Subcutaneous adipose tissue (tissue), 4 donors: ENCODE measurements around the gene NINJ2. TPM values are rescaled to one million over a fixed set of nuclear protein-coding genes. Genes with fewer than 3 reads are reported as not detected.

Experiments
- CTCF ChIP-seq: fragments of 450-650 bp; IDR thresholded peaks from one replicate; pipeline ENCODE4 v1.5.1; 2016; ENCODE audit warnings: low read depth, mild to moderate bottlenecking, control low read depth, antibody characterized with exemption, moderate library complexity
- total RNA-seq, 4 donors: library from RNA; depleted of rRNA; stranded (reverse); fragments of >200 nt; gene quantifications; one replicate each; pipeline ENCODE4 v1.1.0, GENCODE V29; 2016

The NINJ2 gene
- total RNA-seq, 4 donors from 2014 or later, result 9.4 to 54.3 (median 19.0) TPM

GRCh38 chr12:625998-626397 lies 37.2 kb downstream of the NINJ2 start:
- no peak for TF ChIP-seq CTCF

DNA sequence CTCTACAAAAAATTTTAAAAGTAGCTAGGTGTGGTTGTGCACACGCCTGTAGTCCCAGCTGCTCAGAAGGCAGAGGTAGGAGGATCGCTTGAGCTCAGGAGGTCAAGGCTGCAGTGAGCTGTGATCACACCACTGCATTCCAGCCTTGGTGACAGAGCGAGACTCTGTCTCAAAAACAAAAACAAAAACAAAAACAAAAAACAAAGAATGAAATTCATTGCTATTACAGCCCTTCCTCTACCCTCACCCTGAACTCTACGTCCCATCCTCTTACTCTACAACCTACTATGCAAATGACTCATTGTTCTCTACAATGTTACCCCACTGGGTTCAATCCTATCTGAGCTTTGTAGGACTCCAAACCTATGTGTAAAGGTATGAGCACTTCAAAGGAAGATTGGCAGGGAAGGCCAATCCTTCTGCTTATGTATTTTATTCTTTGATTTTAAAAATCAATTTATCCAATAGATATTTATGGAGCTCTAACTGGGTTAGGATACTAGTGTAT lies 39.3 kb downstream of the NINJ2 start:
- no peak for TF ChIP-seq CTCF

DNA sequence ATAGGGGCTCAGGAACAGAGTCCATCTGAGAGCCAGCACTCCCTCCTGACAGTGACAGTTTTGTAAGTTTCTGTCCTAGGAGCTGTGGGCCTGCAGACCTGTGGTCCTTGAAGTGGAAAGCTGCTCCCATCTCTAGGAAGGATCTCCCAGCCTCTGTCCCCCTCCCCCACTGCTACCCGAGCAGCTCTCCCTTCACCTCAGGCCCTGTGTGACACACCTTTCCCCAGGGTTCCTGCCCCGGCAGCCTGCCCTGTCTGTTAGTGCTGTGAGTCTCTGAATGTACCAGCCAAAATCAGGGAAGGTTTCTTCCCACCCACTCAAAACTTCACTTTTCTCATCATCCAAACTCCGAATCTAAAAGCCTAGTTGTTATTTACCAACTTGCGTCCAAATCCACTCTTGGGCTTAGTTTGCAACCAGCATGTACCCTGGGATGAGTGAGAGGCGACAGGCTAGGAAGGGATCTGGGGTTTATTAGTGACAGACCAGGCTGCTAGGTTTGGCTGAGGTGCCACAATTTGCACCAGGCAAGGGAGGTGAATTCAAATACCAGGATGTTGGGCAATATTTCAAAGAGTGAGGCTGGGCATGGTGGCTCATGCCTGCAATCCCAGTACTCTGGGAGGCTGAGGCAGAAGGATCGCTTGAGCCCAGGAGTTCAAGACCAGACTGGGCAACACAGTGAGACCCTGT lies 39.9 kb downstream of the NINJ2 start:
- no peak for TF ChIP-seq CTCF

DNA sequence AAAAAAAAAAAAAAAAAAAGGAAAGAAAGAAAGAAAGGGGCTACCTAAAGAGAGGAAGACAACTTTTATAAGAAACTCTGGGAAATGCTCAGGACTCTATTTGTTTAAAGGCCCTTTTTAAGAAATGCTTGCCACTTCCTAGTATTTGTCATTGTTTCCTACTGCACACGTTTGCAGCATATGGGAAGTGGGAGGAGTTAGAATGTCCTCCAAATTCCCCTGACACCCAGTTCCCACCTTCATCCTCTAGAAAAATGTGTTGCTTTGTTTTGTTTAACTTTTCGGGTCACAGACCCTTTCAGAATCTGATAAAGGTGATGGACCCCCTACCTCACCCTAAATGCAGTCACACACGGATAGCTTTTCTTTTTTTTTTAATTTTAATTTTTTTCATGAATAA lies 40.8 kb downstream of the NINJ2 start:
- no peak for TF ChIP-seq CTCF

- no peak for TF ChIP-seq CTCF
Measured at GRCh38 chr12:619346-619745, 43.9 kb downstream of the NINJ2 start.

DNA sequence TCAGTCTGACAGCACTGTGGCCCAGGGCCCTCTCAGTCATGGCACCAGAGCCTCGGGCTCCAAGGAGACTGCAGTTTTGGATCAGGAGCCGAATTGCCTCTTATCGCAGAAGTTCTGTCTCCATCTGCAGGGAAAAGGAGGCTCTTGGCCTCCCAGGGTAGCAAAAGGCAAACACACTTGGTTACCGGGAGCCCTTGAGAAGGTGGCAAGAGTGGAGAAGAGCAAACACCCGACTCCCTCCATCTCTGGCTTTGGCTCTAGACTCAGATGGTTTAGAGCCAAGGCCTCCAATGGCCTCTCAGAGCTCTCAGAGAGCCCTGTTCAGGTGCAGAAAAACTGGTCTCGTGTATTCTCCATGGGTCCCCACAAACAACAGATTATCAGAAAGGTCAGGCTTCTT lies 44.6 kb downstream of the NINJ2 start:
- no peak for TF ChIP-seq CTCF

- no peak for TF ChIP-seq CTCF
Measured at GRCh38 chr12:617304-617915, 45.8 kb downstream of the NINJ2 start.
